Cardiac muscle cell (in vitro differentiated cells and primary cell): Measurements from ENCODE around the gene MEGF11. TPM values are rescaled to one million over a fixed set of nuclear protein-coding genes. Genes with fewer than 3 reads are reported as not detected.
A peak's percentile ranks its signal among the peaks of the same experiment; 100 is the strongest.
"Not testable (repeated sequence)": the region's sequence is repeated elsewhere in the genome, so short reads cannot be mapped to it uniquely, and the experiment has no call there.

ENCODE experiments used
- DNase-seq, 2 donors: peaks; one replicate each; pipeline versions ENCODE4 v3.0.0 to v3.0.0-alpha.2; 2010 to 2017; ENCODE audit warnings: low read depth in 1 of 2, low spot score in 1 of 2
- H3K27ac ChIP-seq: fragments of 200-600 bp; sonication (generic); 2 replicates; pipeline ENCODE4 v1.5.1; 2016
- H3K27me3 ChIP-seq: fragments of 200-600 bp; sonication (generic); 2 replicates; pipeline ENCODE4 v1.6.0; 2016; ENCODE audit warnings: control low read depth
- H3K36me3 ChIP-seq: fragments of 200-600 bp; sonication (generic); 2 replicates; pipeline ENCODE4 v1.5.1; 2016; ENCODE audit warnings: control low read depth
- H3K4me1 ChIP-seq: fragments of 200-600 bp; sonication (generic); 2 replicates; pipeline ENCODE4 v1.8.1; 2017; ENCODE audit warnings: low read depth, mild to moderate bottlenecking, mixed run types
- H3K4me3 ChIP-seq: fragments of 200-600 bp; sonication (generic); 2 replicates; pipeline ENCODE4 v1.5.1; 2016; ENCODE audit warnings: mild to moderate bottlenecking
- H3K9me3 ChIP-seq: fragments of 200-600 bp; sonication (generic); 2 replicates; pipeline ENCODE4 v1.5.1; 2017; ENCODE audit warnings: low read depth, mild to moderate bottlenecking, control low read depth
- CTCF ChIP-seq: IDR thresholded peaks from 2 replicates; pipeline ENCODE4 v1.5.1; 2012; ENCODE audit warnings: low read depth, mild to moderate bottlenecking, low read length
- polyA plus RNA-seq: library from polyadenylated mRNA; unstranded; fragments of >200 nt; fragmentation: Nextera tagmentation; extraction: Ambion mirVana; gene quantifications from 2 replicates; pipeline ENCODE4 v1.2.1, GENCODE V29; 2016
- total RNA-seq: library from RNA; depleted of rRNA; stranded (reverse); fragments of >200 nt; gene quantifications from 2 replicates; pipeline ENCODE4 v1.2.3, GENCODE V29; 2016

MEGF11 gene
- total and polyA plus RNA-seq, 2 experiments from 2014 or later: 0.30 TPM; not detected in 1

GRCh38 chr15:65877749-65878148, 375.8 kb downstream of the MEGF11 start:
- H3K4me1 ChIP-seq: no peaks in the 10 kb centered on the region
- H3K27ac ChIP-seq: no peak overlapping the region
- peaks cover 54% of the 10 kb centered on the region for H3K36me3 ChIP-seq
- no peak for DNase-seq
- no peak for TF ChIP-seq CTCF
- no peak overlapping the region for H3K4me3 ChIP-seq
- no peaks in the 10 kb centered on the region for H3K9me3 ChIP-seq
- H3K27me3 ChIP-seq: no peaks in the 10 kb centered on the region

- Histone ChIP-seq H3K27me3 (no peaks in the 10 kb centered on the region), H3K27ac (no peak overlapping the region), H3K36me3 (peaks cover 40% of the 10 kb centered on the region), H3K4me3 (no peak overlapping the region), H3K4me1 (peaks cover 3% of the 10 kb centered on the region), H3K9me3 (no peaks in the 10 kb centered on the region)
- TF ChIP-seq CTCF: no peak
- peak in 1 of 2 donors; percentile 29 for DNase-seq
These were observed 378.1 kb downstream of the MEGF11 start for GRCh38 chr15:65875458-65875857.

- Histone ChIP-seq H3K27ac (no peak overlapping the region), H3K36me3 (peaks cover 21% of the 10 kb centered on the region), H3K9me3 (no peaks in the 10 kb centered on the region), H3K27me3 (no peaks in the 10 kb centered on the region), H3K4me3 (no peak overlapping the region), H3K4me1 (peaks cover 3% of the 10 kb centered on the region)
- TF ChIP-seq CTCF: no peak
- DNase-seq: peak in 1 of 2 donors; percentile 6
These were observed 380.3 kb downstream of the MEGF11 start for GRCh38 chr15:65873256-65873655.

GRCh38 chr15:65872596-65872995, 381.0 kb downstream of the MEGF11 start:
- H3K9me3 ChIP-seq, H3K4me1 ChIP-seq, H3K27ac ChIP-seq, H3K27me3 ChIP-seq, H3K4me3 ChIP-seq: not testable (repeated sequence)
- H3K36me3 ChIP-seq: peaks cover 14% of the 10 kb centered on the region
- DNase-seq: peak in 1 of 2 donors; percentile 41

GRCh38 chr15:65871886-65872285, 381.7 kb downstream of the MEGF11 start:
- not testable (repeated sequence) for H3K36me3 ChIP-seq, DNase-seq, H3K27me3 ChIP-seq, H3K4me1 ChIP-seq, H3K4me3 ChIP-seq, H3K9me3 ChIP-seq
- peak overlapping the region; percentile 92 for H3K27ac ChIP-seq

GRCh38 chr15:65870889-65871533, 382.5 kb downstream of the MEGF11 start:
- H3K9me3 ChIP-seq: no peaks in the 10 kb centered on the region
- no peak for TF ChIP-seq CTCF
- peak overlapping the region; percentile 91 for H3K4me3 ChIP-seq
- peak overlapping the region; percentile 92 for H3K27ac ChIP-seq
- no peaks in the 10 kb centered on the region for H3K27me3 ChIP-seq
- H3K4me1 ChIP-seq: peaks cover 3% of the 10 kb centered on the region
- peak in 1 of 2 donors; percentile 85 for DNase-seq
- H3K36me3 ChIP-seq: peaks cover 3% of the 10 kb centered on the region
